ENCODE results near the gene NEDD4L. TPM values are rescaled to one million over a fixed set of nuclear protein-coding genes. Genes with fewer than 3 reads are reported as not detected.
"Not testable (repeated sequence)": the region's sequence is repeated elsewhere in the genome, so short reads cannot be mapped to it uniquely, and the experiment has no call there.

The NEDD4L gene
- total RNA-seq, 1 experiment from 2014 or later: 42.9 TPM

GRCh38 chr18:58049000-58049688 is 5.1 kb downstream of the NEDD4L start:
- H3K27me3 ChIP-seq (ENCODE audit: control insufficient read depth, insufficient read depth, low read length): no peaks in the 10 kb centered on the region
- CTCF ChIA-PET: no interaction called here

GRCh38 chr18:58050963-58051362 is 6.9 kb downstream of the NEDD4L start:
- intact Hi-C loops (cut with micrococcal nuclease; ENCODE audit: unreplicated experiment); CTCF ChIA-PET; H3K27ac ChIP-seq (ENCODE audit: low read length); H3K9me3 ChIP-seq (ENCODE audit: control insufficient read depth, insufficient read depth, low read depth, low read length); DNase-seq (ENCODE audit: low read depth, low spot score); POLR2A ChIA-PET; in situ Hi-C loops (cut with HindIII; ENCODE audit: low pct_unique_long_range_greater_than_20kb, low sequenced_read_pairs); ATAC-seq; H3K4me1 ChIP-seq (ENCODE audit: control insufficient read depth, insufficient read depth, low read length); H3K4me3 ChIP-seq (ENCODE audit: low read depth in 2 of 2, low read length in 2 of 2); H3K36me3 ChIP-seq (ENCODE audit: control insufficient read depth, insufficient read depth, low read length); H3K27me3 ChIP-seq (ENCODE audit: control insufficient read depth, insufficient read depth, low read length); BruUV-seq (replicated peaks): not testable (repeated sequence)

More at GRCh38 chr18:58049000-58049688, 5.1 kb downstream of the NEDD4L start:
- Histone ChIP-seq H3K36me3 (ENCODE audit: control insufficient read depth, insufficient read depth, low read length) (no peaks in the 10 kb centered on the region; the same call in 1 of the 2 replicates), H3K4me3 (ENCODE audit: low read depth in 2 of 2, low read length in 2 of 2) (no peak overlapping the region), H3K9me3 (ENCODE audit: control insufficient read depth, insufficient read depth, low read depth, low read length) (no peaks in the 10 kb centered on the region), H3K27ac (ENCODE audit: low read length) (no peak overlapping the region), H3K4me1 (ENCODE audit: control insufficient read depth, insufficient read depth, low read length) (peaks cover 4% of the 10 kb centered on the region)
- no peak for DNase-seq (ENCODE audit: low read depth, low spot score)
- no TSS peak for BruUV-seq (replicated peaks)
- in situ Hi-C loops (cut with HindIII; ENCODE audit: low pct_unique_long_range_greater_than_20kb, low sequenced_read_pairs): no loop called here
- POLR2A ChIA-PET: no interaction called here
- intact Hi-C loops (cut with micrococcal nuclease; ENCODE audit: unreplicated experiment): no loop called here
- ATAC-seq: no peak
- TF ChIP-seq CTCF (IDR thresholded peaks at IDR 0.05) (no peak), POLR2AphosphoS5 (IDR thresholded peaks at IDR 0.05; ENCODE audit: low read depth, low read length) (no peak), TCF7L2 (IDR thresholded peaks at IDR 0.05; ENCODE audit: low read depth, low read length) (no peak), SIN3A (IDR thresholded peaks at IDR 0.05; ENCODE audit: borderline replicate concordance, insufficient read depth, low read depth, low read length) (no peak), REST (IDR thresholded peaks at IDR 0.05; ENCODE audit: insufficient read depth in 1 of 2, low read depth in 2 of 2, low read length in 1 of 2) (no peak)

GRCh38 chr18:58051765-58052460 is 7.9 kb downstream of the NEDD4L start:
- no peak overlapping the region; the same call in 1 of the 2 replicates for H3K27ac ChIP-seq (ENCODE audit: low read length)
- H3K9me3 ChIP-seq (ENCODE audit: control insufficient read depth, insufficient read depth, low read depth, low read length): no peaks in the 10 kb centered on the region
- no peak overlapping the region for H3K4me3 ChIP-seq (ENCODE audit: low read depth in 2 of 2, low read length in 2 of 2)
- H3K36me3 ChIP-seq (ENCODE audit: control insufficient read depth, insufficient read depth, low read length): no peaks in the 10 kb centered on the region
- ChIA-PET CTCF (interaction anchor here (0.5 kb wide), 1 partner anchor 131 kb away, joined by 11 read pairs; no protein-coding TSS in a partner anchor), POLR2A (interaction anchor here (0.6 kb wide), 1 partner anchor 283 kb away, joined by 3 read pairs; no protein-coding TSS in a partner anchor)
- H3K4me1 ChIP-seq (ENCODE audit: control insufficient read depth, insufficient read depth, low read length): no peaks in the 10 kb centered on the region; the same call in 1 of the 2 replicates
- DNase-seq (ENCODE audit: low read depth, low spot score) (no peak), ATAC-seq (no peak)
- H3K27me3 ChIP-seq (ENCODE audit: control insufficient read depth, insufficient read depth, low read length): no peaks in the 10 kb centered on the region
- TF ChIP-seq CTCF (IDR thresholded peaks at IDR 0.05) (peak; percentile 28; the same call in 1 of the 2 replicates), TCF7L2 (IDR thresholded peaks at IDR 0.05; ENCODE audit: low read depth, low read length) (no peak), POLR2AphosphoS5 (IDR thresholded peaks at IDR 0.05; ENCODE audit: low read depth, low read length) (no peak), SIN3A (IDR thresholded peaks at IDR 0.05; ENCODE audit: borderline replicate concordance, insufficient read depth, low read depth, low read length) (no peak)
- intact Hi-C loops (cut with micrococcal nuclease; ENCODE audit: unreplicated experiment): no loop called here
- BruUV-seq (replicated peaks): no TSS peak
- in situ Hi-C loops (cut with HindIII; ENCODE audit: low pct_unique_long_range_greater_than_20kb, low sequenced_read_pairs): no loop called here
